Myocyte (in vitro differentiated cells): ENCODE results near the gene PPM1F. TPM values are rescaled to one million over a fixed set of nuclear protein-coding genes. Genes with fewer than 3 reads are reported as not detected.
A peak's percentile ranks its signal among the peaks of the same experiment; 100 is the strongest.
"Not testable (repeated sequence)": the region's sequence is repeated elsewhere in the genome, so short reads cannot be mapped to it uniquely, and the experiment has no call there.

Experiments
- DNase-seq: peaks from one replicate; pipeline ENCODE4 v3.0.0-alpha.2; 2012; ENCODE audit warnings: low read depth
- total RNA-seq: library from RNA; depleted of rRNA; stranded (reverse); fragments of >200 nt; gene quantifications from 2 replicates; pipeline ENCODE4 v1.2.3, GENCODE V29; 2014

The PPM1F gene
- total RNA-seq, 1 donor from 2014 or later, result 98.1 TPM

- peak; percentile 91 for DNase-seq
Observed at GRCh38 chr22:21942407-21943343, 10.0 kb downstream of the PPM1F start.

DNA sequence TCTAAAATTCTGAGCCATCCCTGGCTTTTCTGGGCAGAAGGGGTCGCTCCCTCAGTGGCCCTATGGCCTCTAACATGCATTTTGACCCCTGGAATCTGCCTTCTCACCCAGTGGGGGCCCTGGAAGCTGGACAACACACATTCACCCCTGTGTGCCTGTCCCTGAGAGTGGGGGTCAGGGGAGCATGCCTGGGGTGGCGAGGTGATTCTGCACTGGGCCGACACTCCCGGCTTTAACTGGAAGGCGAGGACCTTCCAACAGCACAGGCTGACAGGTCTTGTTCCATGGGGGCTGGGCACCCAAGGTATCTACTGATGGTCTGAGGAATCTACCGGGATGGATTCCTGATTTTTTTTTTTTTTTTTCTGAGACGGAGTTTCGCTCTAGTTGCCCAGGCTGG lies 10.7 kb downstream of the PPM1F start:
- DNase-seq, result no peak

- DNase-seq, result peak; percentile 97
Observed at GRCh38 chr22:21940521-21940920, 12.1 kb downstream of the PPM1F start.

DNA sequence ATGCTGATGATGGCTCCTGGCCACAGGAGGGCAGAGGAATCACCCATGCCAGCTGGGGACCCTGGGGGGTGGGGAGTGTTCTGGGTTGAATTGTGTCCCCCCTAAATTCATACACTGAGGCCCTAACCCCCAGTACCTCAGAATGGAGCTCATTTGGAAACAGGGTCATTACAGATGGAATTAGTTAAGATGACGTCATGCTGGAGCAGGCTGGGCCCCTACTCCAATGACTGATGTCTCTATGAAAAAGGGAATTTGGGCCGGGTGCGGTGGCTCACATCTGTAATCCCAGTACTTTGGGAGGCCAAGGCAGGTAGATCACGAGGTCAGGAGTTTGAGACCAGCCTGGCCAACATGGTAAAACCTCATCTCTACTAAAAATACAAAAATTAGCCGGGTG lies 12.7 kb downstream of the PPM1F start:
- not testable (repeated sequence) for DNase-seq

DNA sequence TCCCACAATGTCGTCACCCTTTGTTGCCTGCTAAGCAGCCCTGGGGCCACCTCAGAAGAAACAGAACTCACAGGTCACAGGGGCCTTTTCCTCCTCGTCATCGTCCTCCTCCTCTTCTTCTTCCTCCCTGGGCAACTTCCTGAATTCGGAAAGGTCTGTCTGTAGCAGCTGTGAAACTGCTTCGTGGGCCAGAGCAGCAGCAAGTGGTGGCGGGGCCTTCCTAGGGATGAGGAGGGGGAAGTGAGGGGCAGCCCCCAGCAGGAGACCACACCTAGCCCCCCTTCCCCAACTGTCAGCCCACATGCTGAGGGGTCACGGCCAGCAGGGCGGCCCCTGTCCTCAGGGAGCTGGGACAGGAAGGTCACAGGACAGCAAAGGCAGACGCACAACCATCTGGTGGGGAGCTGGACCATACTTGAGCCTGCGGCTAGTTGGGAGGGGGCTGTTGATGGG lies 13.2 kb downstream of the PPM1F start:
- DNase-seq, result peak; percentile 47

DNA sequence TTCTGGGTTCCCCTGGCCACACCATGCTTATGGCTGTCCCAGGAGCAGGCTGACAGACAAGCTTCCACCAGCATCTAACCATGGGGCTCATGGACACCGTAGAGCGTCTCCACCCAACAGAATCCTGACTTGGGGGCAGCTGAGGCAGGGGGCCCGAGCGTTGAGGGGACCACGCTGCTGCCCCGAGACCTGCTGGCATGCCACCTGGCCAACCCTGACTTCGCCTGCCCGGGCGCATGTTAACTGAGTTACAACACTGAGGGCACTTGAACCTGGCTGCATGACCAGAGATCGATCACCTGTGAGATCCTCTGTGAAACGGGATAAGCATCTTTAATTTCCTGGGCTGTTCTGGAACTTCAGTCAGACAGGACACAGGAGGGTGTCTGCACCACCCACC lies 13.7 kb downstream of the PPM1F start:
- no peak for DNase-seq

DNA sequence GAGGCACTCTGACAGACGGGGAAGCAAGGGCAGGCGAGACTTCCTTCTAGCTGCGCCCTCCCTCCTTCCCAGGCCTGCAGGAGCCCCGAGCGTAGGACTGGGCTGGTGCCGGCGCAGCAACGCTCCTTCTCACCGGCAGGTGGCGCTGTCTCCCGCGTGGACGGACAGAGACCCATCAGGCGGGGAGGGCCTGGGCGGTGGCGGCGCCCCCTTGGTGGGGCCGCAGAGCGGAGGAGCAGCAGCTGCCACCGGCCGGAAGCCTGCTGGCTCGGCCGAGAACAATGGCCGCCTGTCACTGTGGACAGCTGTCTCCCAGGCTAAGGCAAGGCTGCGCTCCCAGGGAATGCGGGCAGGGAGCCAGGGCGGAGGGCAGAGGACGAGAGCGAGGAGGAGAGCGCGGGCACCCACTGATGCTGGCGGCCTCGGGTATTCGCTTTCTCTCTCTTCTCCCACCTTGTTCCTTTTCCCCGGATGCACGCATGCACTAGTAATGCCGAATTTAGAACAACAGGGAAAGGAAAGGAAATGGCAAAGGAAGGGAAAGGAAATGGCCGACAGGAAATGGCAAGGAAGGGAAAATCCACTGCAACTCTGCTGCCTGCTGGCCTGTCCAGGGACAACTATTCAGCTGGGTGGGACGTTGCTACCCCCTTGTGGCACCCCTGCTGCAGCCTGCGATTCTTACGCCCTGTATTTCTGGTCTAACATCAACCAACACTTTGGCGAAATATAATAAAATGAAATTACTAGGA lies 14.4 kb downstream of the PPM1F start:
- peak; percentile 98 for DNase-seq

- DNase-seq, result peak; percentile 97
Observed at GRCh38 chr22:21937821-21938070, 14.9 kb downstream of the PPM1F start.

GRCh38 chr22:21937041-21937820 lies 15.4 kb downstream of the PPM1F start:
- peak; percentile 75 for DNase-seq

GRCh38 chr22:21936151-21936775 lies 16.4 kb downstream of the PPM1F start:
- DNase-seq, result no peak

DNA sequence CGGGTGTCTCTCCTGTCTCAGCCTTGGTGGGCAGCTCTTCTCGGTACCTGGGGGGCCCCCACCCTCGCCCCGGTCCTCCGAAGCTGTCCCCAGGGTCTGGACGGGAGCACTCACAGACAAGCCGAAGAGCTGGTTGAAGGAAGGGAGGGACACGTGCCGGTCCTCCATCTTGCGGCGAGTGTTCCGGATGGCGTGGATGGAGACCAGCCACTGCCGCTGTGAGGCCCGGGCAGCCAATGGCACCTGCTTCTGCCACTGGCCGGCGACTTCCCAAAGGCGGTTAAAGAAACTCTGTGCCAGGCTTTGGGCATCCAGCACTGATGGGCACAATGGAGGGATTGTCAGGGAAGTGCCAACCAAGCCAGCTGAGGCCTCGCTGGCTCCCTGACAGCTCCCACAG lies 18.7 kb downstream of the PPM1F start:
- no peak for DNase-seq

- DNase-seq, result no peak
Observed at GRCh38 chr22:21933413-21933812, 19.2 kb downstream of the PPM1F start.

- no peak for DNase-seq
Observed at GRCh38 chr22:21932347-21932746, 20.3 kb downstream of the PPM1F start.

GRCh38 chr22:21931056-21931455 lies 21.6 kb downstream of the PPM1F start:
- DNase-seq, result no peak

GRCh38 chr22:21929253-21929652 lies 23.4 kb downstream of the PPM1F start:
- DNase-seq, result no peak

DNA sequence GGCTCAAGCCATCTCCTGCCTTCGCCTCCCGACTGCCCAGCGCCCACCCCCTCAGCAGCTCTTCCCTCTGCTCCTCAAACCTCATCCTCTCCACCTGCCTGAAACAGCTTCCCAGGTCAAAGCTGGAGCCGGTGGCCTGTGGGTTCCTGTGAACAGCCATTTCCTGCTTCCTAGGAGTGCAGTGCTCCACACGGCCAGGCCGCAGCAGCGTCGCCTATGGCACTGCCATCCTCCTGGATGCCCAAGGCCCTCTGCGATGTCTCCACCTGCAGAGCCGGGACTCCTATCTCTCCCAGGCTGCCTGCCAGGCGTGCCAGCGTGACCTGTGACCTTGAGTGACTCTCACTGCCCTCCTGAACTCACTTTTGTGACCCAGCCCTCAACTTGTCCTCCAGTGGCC lies 24.6 kb downstream of the PPM1F start:
- DNase-seq, result no peak

- no peak for DNase-seq
Observed at GRCh38 chr22:21927174-21927823, 25.3 kb downstream of the PPM1F start.

DNA sequence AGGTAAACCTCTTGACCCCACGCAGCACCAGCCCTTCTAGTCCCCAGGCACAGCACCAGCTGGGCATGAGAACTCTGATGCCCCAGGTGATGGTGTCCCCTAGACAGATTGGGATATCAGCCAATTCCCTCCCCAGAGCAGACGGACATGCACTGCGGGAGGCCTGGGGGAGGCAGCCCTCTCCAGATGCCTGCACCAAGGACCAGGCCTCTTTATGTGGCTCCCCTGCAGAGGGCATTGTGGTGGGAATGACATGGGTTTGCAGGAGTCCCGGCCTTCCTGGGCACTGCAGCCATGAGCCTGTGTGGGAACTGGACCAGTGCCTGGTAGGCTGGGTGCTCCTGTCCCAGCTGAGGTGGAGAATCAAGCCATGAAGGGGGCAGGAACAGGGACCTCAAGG lies 25.9 kb downstream of the PPM1F start:
- DNase-seq, result no peak

DNA sequence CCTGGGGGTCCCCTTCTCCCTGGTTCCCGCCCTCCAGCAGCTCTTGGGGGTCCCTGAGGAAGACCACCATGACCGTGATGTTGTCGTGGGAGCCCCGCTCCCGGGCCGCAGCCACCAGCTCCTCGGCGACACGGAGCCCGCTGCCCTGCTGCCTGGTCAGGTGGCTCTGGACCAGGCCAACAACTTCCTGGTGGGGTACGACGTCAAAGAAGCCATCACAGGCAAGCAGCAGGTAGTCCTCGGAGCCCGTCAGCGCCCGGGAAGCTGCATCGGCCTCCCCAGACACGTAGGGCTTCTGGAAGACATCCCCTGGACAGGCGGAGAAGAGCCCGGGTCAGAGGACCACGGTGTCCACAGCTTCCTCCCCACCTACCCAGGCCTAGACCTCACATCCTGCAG lies 29.5 kb downstream of the PPM1F start:
- no peak for DNase-seq

DNA sequence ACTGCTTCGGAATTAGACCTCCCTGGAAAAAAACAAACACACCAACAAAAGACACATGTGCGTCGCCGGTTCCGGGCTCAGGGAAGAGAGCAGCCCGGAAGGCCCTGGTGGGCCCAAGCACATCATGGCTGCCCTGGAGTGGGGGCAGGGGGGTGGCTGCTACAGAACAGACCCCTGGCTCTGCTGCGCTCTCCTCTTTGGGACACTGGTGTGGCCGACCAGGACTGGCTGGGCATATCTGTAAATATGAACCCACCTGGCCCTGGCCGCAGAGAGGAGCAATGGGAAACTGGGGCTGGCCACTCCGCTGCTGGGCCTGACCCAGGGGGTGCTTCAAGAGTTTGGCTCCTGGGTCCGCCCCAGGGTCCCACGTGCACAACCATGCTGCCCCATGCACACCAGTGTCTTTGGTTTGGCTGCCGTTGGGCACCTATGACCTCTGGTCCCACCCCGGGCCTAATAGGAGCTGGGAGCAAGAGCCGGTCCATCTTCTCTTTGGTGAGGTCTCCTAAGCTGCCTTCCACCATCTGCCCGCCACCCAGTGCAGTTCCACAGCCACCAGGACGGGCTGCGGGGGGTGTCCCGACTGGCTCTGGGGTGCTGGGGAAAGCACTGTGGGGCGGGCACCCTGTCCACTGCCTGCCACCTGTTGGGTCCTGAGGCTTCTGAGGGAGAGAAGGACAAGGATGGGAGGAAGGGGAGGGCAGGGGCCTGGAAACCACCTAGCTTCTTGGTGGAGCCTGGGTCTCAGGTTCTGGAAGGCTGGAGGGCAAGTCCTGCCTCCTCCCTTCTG lies 30.1 kb downstream of the PPM1F start:
- DNase-seq, result no peak
